ENCODE data around the gene NRN1L.
A peak's percentile ranks its signal among the peaks of the same experiment; 100 is the strongest.
"Not testable (repeated sequence)": the region's sequence is repeated elsewhere in the genome, so short reads cannot be mapped to it uniquely, and the experiment has no call there.

NRN1L gene

DNA sequence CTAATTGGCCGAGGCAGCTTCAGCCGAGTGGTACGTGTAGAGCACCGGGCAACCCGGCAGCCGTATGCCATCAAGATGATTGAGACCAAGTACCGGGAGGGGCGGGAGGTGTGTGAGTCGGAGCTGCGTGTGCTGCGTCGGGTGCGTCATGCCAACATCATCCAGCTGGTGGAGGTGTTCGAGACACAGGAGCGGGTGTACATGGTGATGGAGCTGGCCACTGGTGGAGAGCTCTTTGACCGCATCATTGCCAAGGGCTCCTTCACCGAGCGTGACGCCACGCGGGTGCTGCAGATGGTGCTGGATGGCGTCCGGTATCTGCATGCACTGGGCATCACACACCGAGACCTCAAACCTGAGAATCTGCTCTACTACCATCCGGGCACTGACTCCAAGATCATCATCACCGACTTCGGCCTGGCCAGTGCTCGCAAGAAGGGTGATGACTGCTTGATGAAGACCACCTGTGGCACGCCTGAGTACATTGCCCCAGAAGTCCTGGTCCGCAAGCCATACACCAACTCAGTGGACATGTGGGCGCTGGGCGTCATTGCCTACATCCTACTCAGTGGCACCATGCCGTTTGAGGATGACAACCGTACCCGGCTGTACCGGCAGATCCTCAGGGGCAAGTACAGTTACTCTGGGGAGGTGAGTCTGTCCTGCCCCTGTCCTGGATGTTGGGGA is 24.5 kb downstream of the NRN1L start:
- Histone ChIP-seq H3K36me3 (ENCODE audit: control insufficient read depth in 1 of 2, insufficient read depth in 2 of 2, low read length in 2 of 2) (peaks cover 19 to 34% of the 10 kb centered on the region in 2 donors), H3K27me3 (ENCODE audit: low read depth, low read length) (no peaks in the 10 kb centered on the region), H3K9me3 (ENCODE audit: control insufficient read depth in 1 of 2, low read length in 2 of 2) (no peaks in the 10 kb centered on the region), H3K27ac (ENCODE audit: low read length) (no peak overlapping the region), H3K4me1 (ENCODE audit: control insufficient read depth in 1 of 2, insufficient read depth in 2 of 2, low read length in 2 of 2) (no peaks in the 10 kb centered on the region), H3K4me3 (ENCODE audit: low read depth in 1 of 2, low read length in 2 of 2) (no peak overlapping the region)

DNA sequence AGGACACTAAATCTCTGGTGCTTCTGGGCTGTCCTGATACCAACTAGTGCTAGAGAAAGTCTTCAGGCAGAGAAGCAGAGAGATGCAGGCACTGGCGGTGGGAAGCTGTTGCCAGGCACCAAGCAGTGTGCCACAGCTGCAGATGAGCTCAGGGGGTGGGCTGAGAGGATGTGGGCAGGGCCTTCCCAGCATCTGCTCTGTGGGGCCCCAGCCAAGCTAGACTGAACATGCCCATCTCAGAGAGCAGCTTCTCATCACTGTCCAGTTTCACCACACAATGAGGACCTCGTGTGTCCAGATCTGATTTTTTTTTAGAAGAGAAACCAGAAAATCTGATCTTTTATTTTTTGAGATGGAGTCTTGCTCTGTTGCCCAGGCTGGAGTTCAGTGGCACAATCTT is 25.5 kb downstream of the NRN1L start:
- no peaks in the 10 kb centered on the region for H3K4me1 ChIP-seq (ENCODE audit: control insufficient read depth in 1 of 2, insufficient read depth in 2 of 2, low read length in 2 of 2)
- no peaks in the 10 kb centered on the region for H3K27me3 ChIP-seq (ENCODE audit: low read depth, low read length)
- H3K27ac ChIP-seq (ENCODE audit: low read length): no peak overlapping the region
- H3K9me3 ChIP-seq (ENCODE audit: control insufficient read depth in 1 of 2, low read length in 2 of 2): no peaks in the 10 kb centered on the region
- no peak overlapping the region for H3K4me3 ChIP-seq (ENCODE audit: low read depth in 1 of 2, low read length in 2 of 2)
- H3K36me3 ChIP-seq (ENCODE audit: control insufficient read depth in 1 of 2, insufficient read depth in 2 of 2, low read length in 2 of 2): peaks cover 19 to 34% of the 10 kb centered on the region in 2 donors

- Histone ChIP-seq H3K36me3 (ENCODE audit: control insufficient read depth in 1 of 2, insufficient read depth in 2 of 2, low read length in 2 of 2) (peaks cover 7 to 24% of the 10 kb centered on the region in 2 donors), H3K9me3 (ENCODE audit: control insufficient read depth in 1 of 2, low read length in 2 of 2) (no peaks in the 10 kb centered on the region)
Measured at GRCh38 chr16:67914758-67915495, 30.2 kb downstream of the NRN1L start.

DNA sequence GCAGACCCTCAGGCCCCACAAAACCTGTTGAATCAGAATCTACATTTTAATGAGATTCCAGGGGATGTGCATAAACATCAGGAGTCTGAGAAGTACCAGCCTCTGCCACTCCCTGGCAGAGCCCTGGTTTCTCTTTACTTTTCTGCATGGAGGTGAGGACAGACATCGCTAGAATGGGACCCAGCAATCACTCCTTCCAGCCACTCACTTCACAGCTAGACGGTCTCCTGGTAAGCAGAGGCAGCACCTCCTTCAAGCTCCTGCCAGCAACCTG is 30.7 kb downstream of the NRN1L start:
- Histone ChIP-seq H3K36me3 (ENCODE audit: control insufficient read depth in 1 of 2, insufficient read depth in 2 of 2, low read length in 2 of 2) (peaks cover 5 to 19% of the 10 kb centered on the region in 2 donors), H3K4me1 (ENCODE audit: control insufficient read depth in 1 of 2, insufficient read depth in 2 of 2, low read length in 2 of 2) (peaks cover 0 to 25% of the 10 kb centered on the region in 2 donors)
- not testable (repeated sequence) for H3K27ac ChIP-seq (ENCODE audit: low read length); H3K27me3 ChIP-seq (ENCODE audit: low read depth, low read length); H3K4me3 ChIP-seq (ENCODE audit: low read depth in 1 of 2, low read length in 2 of 2); H3K9me3 ChIP-seq (ENCODE audit: control insufficient read depth in 1 of 2, low read length in 2 of 2)

More at GRCh38 chr16:67914758-67915495, 30.2 kb downstream of the NRN1L start:
- H3K27me3 ChIP-seq (ENCODE audit: low read depth, low read length): no peaks in the 10 kb centered on the region
- no peak overlapping the region for H3K27ac ChIP-seq (ENCODE audit: low read length)
- H3K4me3 ChIP-seq (ENCODE audit: low read depth in 1 of 2, low read length in 2 of 2): no peak overlapping the region
- H3K4me1 ChIP-seq (ENCODE audit: control insufficient read depth in 1 of 2, insufficient read depth in 2 of 2, low read length in 2 of 2): peaks cover 0 to 25% of the 10 kb centered on the region in 2 donors

DNA sequence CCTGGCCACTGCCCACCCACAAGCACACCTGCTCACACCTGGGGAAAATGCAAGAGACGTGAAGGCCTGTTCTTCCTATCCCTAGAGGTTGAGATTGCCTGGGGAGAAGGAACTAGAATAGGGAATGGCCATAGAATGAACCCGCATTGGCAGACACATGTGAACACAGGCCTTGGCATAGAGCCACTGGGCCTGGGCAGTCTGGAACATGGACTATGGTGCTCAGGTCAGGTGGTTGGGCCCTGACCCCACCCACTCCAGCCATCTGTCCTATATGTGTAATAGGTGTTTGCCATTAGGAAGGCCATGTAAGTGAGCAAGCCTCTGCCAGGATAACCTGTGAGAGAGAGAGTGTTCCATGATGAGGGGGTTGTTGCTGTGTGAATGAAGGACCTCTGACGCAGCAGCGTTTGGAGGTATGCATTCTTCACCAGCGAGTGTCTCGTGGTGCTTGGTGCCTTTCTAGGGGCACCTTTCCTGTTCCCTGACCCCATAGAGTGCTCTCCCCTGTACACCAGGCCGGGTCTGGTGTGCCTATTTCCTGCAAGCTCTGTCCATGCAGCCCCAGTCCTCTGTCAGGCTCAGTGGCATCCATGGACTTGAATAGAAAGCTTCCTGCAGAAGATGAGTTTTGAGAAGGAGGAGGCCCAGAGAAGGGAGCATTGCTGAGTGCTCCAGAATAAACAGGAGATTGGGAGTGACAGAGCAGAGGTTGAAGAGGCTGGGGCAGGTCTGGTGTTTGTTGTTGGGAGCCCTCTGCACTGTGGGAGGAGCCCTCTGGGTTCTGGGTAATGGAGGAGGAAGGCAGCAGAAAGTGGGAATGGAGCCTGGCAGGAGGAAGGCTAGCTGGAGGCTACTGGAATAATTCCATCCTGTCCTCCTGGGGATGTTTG is 31.4 kb downstream of the NRN1L start:
- no peak overlapping the region for H3K27ac ChIP-seq (ENCODE audit: low read length)

DNA sequence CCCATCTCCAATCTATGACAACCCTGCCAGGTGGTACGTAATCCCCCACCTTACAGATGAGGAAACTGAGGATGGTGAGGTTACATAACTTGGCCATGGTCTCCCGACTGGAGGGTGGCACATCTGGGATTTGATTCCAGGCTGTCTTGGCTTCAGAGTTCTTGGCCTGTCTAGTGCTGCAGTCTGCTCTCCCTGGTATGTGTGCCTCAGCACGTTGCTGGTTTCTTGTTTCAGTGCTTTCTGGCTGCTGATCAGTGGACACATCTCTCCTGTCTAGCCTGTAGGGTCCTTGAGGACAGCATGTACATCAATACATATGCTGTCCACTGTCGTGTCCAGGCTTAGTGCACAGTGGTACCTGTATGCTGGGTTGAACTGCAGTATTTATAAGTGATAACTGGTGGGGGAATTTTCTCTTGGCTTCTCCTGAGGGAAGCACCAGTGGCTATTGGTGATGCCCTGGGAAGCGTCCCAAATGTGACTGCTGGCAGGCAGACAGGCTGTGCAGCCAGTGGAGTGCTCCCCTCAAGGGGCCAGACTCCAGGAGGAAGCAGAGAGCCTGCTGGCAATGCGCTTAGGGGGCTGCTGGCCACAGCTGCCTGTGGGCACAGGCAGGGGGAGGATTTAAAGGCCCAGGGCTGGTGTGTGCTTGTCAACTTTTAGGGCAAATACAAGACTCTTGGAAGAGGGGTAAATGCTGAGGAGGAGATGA is 32.6 kb downstream of the NRN1L start:
- Histone ChIP-seq H3K4me1 (ENCODE audit: control insufficient read depth in 1 of 2, insufficient read depth in 2 of 2, low read length in 2 of 2) (peaks cover 0 to 25% of the 10 kb centered on the region in 2 donors), H3K36me3 (ENCODE audit: control insufficient read depth in 1 of 2, insufficient read depth in 2 of 2, low read length in 2 of 2) (peaks cover 5 to 8% of the 10 kb centered on the region in 2 donors), H3K9me3 (ENCODE audit: control insufficient read depth in 1 of 2, low read length in 2 of 2) (no peaks in the 10 kb centered on the region), H3K4me3 (ENCODE audit: low read depth in 1 of 2, low read length in 2 of 2) (no peak overlapping the region), H3K27ac (ENCODE audit: low read length) (peak overlapping the region; percentile 25), H3K27me3 (ENCODE audit: low read depth, low read length) (no peaks in the 10 kb centered on the region)

More for the DNA sequence above, 31.4 kb downstream of the NRN1L start:
- H3K4me1 ChIP-seq (ENCODE audit: control insufficient read depth in 1 of 2, insufficient read depth in 2 of 2, low read length in 2 of 2): peaks cover 0 to 25% of the 10 kb centered on the region in 2 donors
- H3K9me3 ChIP-seq (ENCODE audit: control insufficient read depth in 1 of 2, low read length in 2 of 2): no peaks in the 10 kb centered on the region
- H3K4me3 ChIP-seq (ENCODE audit: low read depth in 1 of 2, low read length in 2 of 2): no peak overlapping the region
- H3K27me3 ChIP-seq (ENCODE audit: low read depth, low read length): no peaks in the 10 kb centered on the region
- peaks cover 5 to 13% of the 10 kb centered on the region in 2 donors for H3K36me3 ChIP-seq (ENCODE audit: control insufficient read depth in 1 of 2, insufficient read depth in 2 of 2, low read length in 2 of 2)

- Histone ChIP-seq H3K36me3 (ENCODE audit: control insufficient read depth in 1 of 2, insufficient read depth in 2 of 2, low read length in 2 of 2) (peaks cover 5 to 8% of the 10 kb centered on the region in 2 donors), H3K4me3 (ENCODE audit: low read depth in 1 of 2, low read length in 2 of 2) (no peak overlapping the region), H3K27me3 (ENCODE audit: low read depth, low read length) (no peaks in the 10 kb centered on the region), H3K4me1 (ENCODE audit: control insufficient read depth in 1 of 2, insufficient read depth in 2 of 2, low read length in 2 of 2) (peaks cover 0 to 25% of the 10 kb centered on the region in 2 donors), H3K9me3 (ENCODE audit: control insufficient read depth in 1 of 2, low read length in 2 of 2) (no peaks in the 10 kb centered on the region), H3K27ac (ENCODE audit: low read length) (peak overlapping the region; percentile 25)
Measured at GRCh38 chr16:67917852-67918236, 33.2 kb downstream of the NRN1L start.

GRCh38 chr16:67919622-67920221 is 35.0 kb downstream of the NRN1L start:
- H3K36me3 ChIP-seq (ENCODE audit: control insufficient read depth in 1 of 2, insufficient read depth in 2 of 2, low read length in 2 of 2): peaks cover 0 to 4% of the 10 kb centered on the region in 2 donors
- no peaks in the 10 kb centered on the region for H3K9me3 ChIP-seq (ENCODE audit: control insufficient read depth in 1 of 2, low read length in 2 of 2)
- H3K27ac ChIP-seq (ENCODE audit: low read length): no peak overlapping the region
- no peaks in the 10 kb centered on the region for H3K27me3 ChIP-seq (ENCODE audit: low read depth, low read length)
- peaks cover 0 to 37% of the 10 kb centered on the region in 2 donors for H3K4me1 ChIP-seq (ENCODE audit: control insufficient read depth in 1 of 2, insufficient read depth in 2 of 2, low read length in 2 of 2)
- no peak overlapping the region for H3K4me3 ChIP-seq (ENCODE audit: low read depth in 1 of 2, low read length in 2 of 2)

DNA sequence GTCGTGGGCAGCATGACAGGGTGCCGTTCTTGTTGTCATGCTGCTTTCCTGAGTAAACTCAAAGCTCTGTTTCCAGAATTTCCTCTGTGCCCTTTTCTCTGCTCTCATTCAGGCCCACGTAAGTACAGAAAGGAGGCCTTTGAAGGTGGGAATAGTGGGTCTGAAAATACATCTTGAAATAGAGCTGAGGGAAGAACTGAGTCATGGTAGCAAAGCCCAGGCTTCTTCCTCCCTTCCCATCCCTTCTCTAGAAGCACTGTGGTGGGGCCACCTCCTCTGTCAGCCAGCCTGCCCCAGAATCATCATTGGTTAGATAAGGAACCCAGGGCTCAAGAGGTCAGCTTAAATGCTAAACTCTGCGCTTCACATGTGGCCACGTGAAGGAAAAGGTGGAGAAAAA is 37.5 kb downstream of the NRN1L start:
- Histone ChIP-seq H3K27ac (ENCODE audit: low read length) (no peak overlapping the region), H3K27me3 (ENCODE audit: low read depth, low read length) (no peaks in the 10 kb centered on the region), H3K4me1 (ENCODE audit: control insufficient read depth in 1 of 2, insufficient read depth in 2 of 2, low read length in 2 of 2) (peaks cover 0 to 22% of the 10 kb centered on the region in 2 donors), H3K4me3 (ENCODE audit: low read depth in 1 of 2, low read length in 2 of 2) (no peak overlapping the region), H3K9me3 (ENCODE audit: control insufficient read depth in 1 of 2, low read length in 2 of 2) (no peaks in the 10 kb centered on the region), H3K36me3 (ENCODE audit: control insufficient read depth in 1 of 2, insufficient read depth in 2 of 2, low read length in 2 of 2) (peaks cover 0 to 4% of the 10 kb centered on the region in 2 donors)

DNA sequence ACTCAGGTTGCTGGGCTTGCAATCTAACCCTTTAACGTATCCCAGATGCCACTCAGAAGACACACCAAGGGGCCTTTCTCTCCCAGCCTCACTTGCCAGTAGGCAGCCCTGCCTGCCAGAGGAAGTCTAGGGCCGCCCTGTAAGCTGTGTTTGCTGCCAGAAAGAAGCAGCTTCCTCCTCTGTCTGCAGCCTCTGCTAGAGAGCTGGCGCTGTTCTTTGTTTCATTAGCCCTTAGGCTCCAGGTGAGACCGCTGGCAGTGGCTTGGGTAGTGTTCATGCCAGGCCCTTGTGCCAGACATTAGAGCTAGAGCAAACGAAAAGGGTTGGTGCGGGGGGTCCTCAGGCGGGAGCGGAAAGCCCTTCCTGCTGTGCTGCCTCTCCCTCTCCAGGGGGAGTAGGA is 38.1 kb downstream of the NRN1L start:
- H3K36me3 ChIP-seq (ENCODE audit: control insufficient read depth in 1 of 2, insufficient read depth in 2 of 2, low read length in 2 of 2): peaks cover 4 to 5% of the 10 kb centered on the region in 2 donors
- no peak overlapping the region for H3K27ac ChIP-seq (ENCODE audit: low read length)

More for the DNA sequence above, 38.1 kb downstream of the NRN1L start:
- Histone ChIP-seq H3K9me3 (ENCODE audit: control insufficient read depth in 1 of 2, low read length in 2 of 2) (no peaks in the 10 kb centered on the region), H3K4me3 (ENCODE audit: low read depth in 1 of 2, low read length in 2 of 2) (no peak overlapping the region), H3K4me1 (ENCODE audit: control insufficient read depth in 1 of 2, insufficient read depth in 2 of 2, low read length in 2 of 2) (peaks cover 0 to 17% of the 10 kb centered on the region in 2 donors), H3K27me3 (ENCODE audit: low read depth, low read length) (no peaks in the 10 kb centered on the region)
